ENCODE measurements around the gene UBR3. TPM values are rescaled to one million over a fixed set of nuclear protein-coding genes. Genes with fewer than 3 reads are reported as not detected.
"Not testable (repeated sequence)": the region's sequence is repeated elsewhere in the genome, so short reads cannot be mapped to it uniquely, and the experiment has no call there.

The UBR3 gene
- polyA plus RNA-seq, 1 donor, result 48.9 TPM

GRCh38 chr2:169866230-169866629, 39.0 kb downstream of the UBR3 start:
- DNase-seq (ENCODE audit: low read depth), result not testable (repeated sequence)

- no peak for DNase-seq (ENCODE audit: low read depth)
Measured at GRCh38 chr2:169867579-169867978, 40.3 kb downstream of the UBR3 start.

- DNase-seq (ENCODE audit: low read depth), result no peak
Measured at GRCh38 chr2:169868951-169869350, 41.7 kb downstream of the UBR3 start.

- not testable (repeated sequence) for DNase-seq (ENCODE audit: low read depth)
Measured at GRCh38 chr2:169871369-169871768, 44.1 kb downstream of the UBR3 start.

GRCh38 chr2:169871994-169872393, 44.7 kb downstream of the UBR3 start:
- no peak for DNase-seq (ENCODE audit: low read depth)

GRCh38 chr2:169877398-169877797, 50.1 kb downstream of the UBR3 start:
- DNase-seq (ENCODE audit: low read depth), result peak; percentile 2

GRCh38 chr2:169887120-169887519, 59.9 kb downstream of the UBR3 start:
- no peak for DNase-seq (ENCODE audit: low read depth)

- no peak for DNase-seq (ENCODE audit: low read depth)
Measured at GRCh38 chr2:169891593-169892298, 64.5 kb downstream of the UBR3 start.

GRCh38 chr2:169892951-169893350, 65.7 kb downstream of the UBR3 start:
- no peak for DNase-seq (ENCODE audit: low read depth)

GRCh38 chr2:169895294-169895985, 68.2 kb downstream of the UBR3 start:
- no peak for DNase-seq (ENCODE audit: low read depth)

- DNase-seq (ENCODE audit: low read depth), result no peak
Measured at GRCh38 chr2:169897834-169898233, 70.6 kb downstream of the UBR3 start.

GRCh38 chr2:169900103-169900502, 72.8 kb downstream of the UBR3 start:
- not testable (repeated sequence) for DNase-seq (ENCODE audit: low read depth)

- no peak for DNase-seq (ENCODE audit: low read depth)
Measured at GRCh38 chr2:169900686-169901085, 73.4 kb downstream of the UBR3 start.

- no peak for DNase-seq (ENCODE audit: low read depth)
Measured at GRCh38 chr2:169906731-169907130, 79.5 kb downstream of the UBR3 start.

GRCh38 chr2:169909376-169909775, 82.1 kb downstream of the UBR3 start:
- no peak for DNase-seq (ENCODE audit: low read depth)

GRCh38 chr2:169910109-169910799, 83.0 kb downstream of the UBR3 start:
- no peak for DNase-seq (ENCODE audit: low read depth)

- DNase-seq (ENCODE audit: low read depth), result no peak
Measured at GRCh38 chr2:169911119-169911518, 83.9 kb downstream of the UBR3 start.

GRCh38 chr2:169916623-169917022, 89.4 kb downstream of the UBR3 start:
- no peak for DNase-seq (ENCODE audit: low read depth)

GRCh38 chr2:169923977-169924376, 96.7 kb downstream of the UBR3 start:
- no peak for DNase-seq (ENCODE audit: low read depth)

- DNase-seq (ENCODE audit: low read depth), result no peak
Measured at GRCh38 chr2:169925968-169926367, 98.7 kb downstream of the UBR3 start.

GRCh38 chr2:169928463-169928864, 101.2 kb downstream of the UBR3 start:
- peak; percentile 5 for DNase-seq (ENCODE audit: low read depth)

GRCh38 chr2:169933124-169933711, 106.0 kb downstream of the UBR3 start:
- DNase-seq (ENCODE audit: low read depth), result peak; percentile 2
